Ascending aorta (tissue), 2 donors: ENCODE data around the gene MPRIP. TPM values are rescaled to one million over a fixed set of nuclear protein-coding genes. Genes with fewer than 3 reads are reported as not detected.

Source experiments
- DNase-seq, 2 donors: peaks; one replicate each; pipeline ENCODE4 v3.0.0-alpha.2; 2019; ENCODE audit warnings: low spot score in 2 of 2
- H3K27ac ChIP-seq, 2 donors: fragments of 200-600 bp; sonication (generic); one replicate each; pipeline ENCODE4 v1.5.1; 2016 to 2017; ENCODE audit warnings: mild to moderate bottlenecking in 1 of 2
- H3K27me3 ChIP-seq: fragments of 200-600 bp; sonication (generic); one replicate; pipeline ENCODE4 v1.5.1; 2017
- H3K36me3 ChIP-seq, 2 donors: fragments of 200-600 bp; sonication (generic); one replicate each; pipeline ENCODE4 v1.5.1; 2016
- H3K4me1 ChIP-seq, 2 donors: fragments of 200-600 bp; sonication (generic); one replicate each; pipeline ENCODE4 v1.5.1; 2016 to 2017; ENCODE audit warnings: mild to moderate bottlenecking in 1 of 2
- H3K4me3 ChIP-seq, 2 donors: fragments of 200-600 bp; sonication (generic); one replicate each; pipeline ENCODE4 v1.5.1; 2016 to 2017; ENCODE audit warnings: mild to moderate bottlenecking in 1 of 2
- H3K9me3 ChIP-seq, 2 donors: fragments of 200-600 bp; sonication (generic); one replicate each; pipeline ENCODE4 v1.5.1; 2016
- CTCF ChIP-seq, 3 experiments: fragments of 200-600 bp in 2 of 3; fragments of 450-650 bp in 1 of 3; sonication (generic) in 2 of 3; IDR thresholded peaks; one replicate each; pipeline ENCODE4 v1.5.1; 2016 to 2019; ENCODE audit warnings: antibody characterized with exemption in 3 of 3, mild to moderate bottlenecking in 1 of 3, moderate library complexity in 1 of 3
- intact Hi-C: fragments of 100-400 bp; cut with DNase I; formaldehyde crosslinking; loops from one replicate; pipeline ENCODE4 v1.15.1; 2023
- total RNA-seq: library from RNA; depleted of rRNA; stranded (reverse); fragments of >200 nt; gene quantifications from one replicate; pipeline ENCODE4 v1.1.0, GENCODE V29; 2016

MPRIP gene
- total RNA-seq, 1 donor from 2014 or later, result 246 TPM

DNA sequence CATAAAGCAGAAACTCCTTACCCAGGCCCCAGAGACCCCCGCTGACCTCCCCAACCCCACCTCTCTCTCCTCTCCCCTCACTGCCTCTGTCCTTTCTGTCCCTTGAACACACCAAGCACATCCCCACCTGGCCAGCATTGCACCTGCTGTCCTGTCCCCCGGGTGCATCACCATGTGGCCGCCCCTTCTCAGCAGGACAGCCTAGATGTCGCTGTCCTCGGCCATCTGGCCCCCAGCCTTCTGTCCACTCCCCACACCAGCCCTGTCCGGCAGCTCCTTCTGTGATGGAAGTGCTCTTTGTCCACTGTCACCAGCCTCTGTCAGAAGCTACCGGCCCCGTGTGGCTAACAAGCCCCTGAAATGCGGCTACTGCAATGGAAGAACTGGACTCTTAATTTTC lies 12.3 kb upstream of the MPRIP start:
- intact Hi-C loops, result no loop called here
- Histone ChIP-seq H3K9me3 (no peaks in the 10 kb centered on the region), H3K27me3 (no peaks in the 10 kb centered on the region), H3K36me3 (no peaks in the 10 kb centered on the region), H3K27ac (no peak overlapping the region), H3K4me1 (peaks cover 9 to 20% of the 10 kb centered on the region in 2 donors), H3K4me3 (no peak overlapping the region)
- no peak for TF ChIP-seq CTCF (IDR thresholded peaks at IDR 0.05)
- no peak for DNase-seq

DNA sequence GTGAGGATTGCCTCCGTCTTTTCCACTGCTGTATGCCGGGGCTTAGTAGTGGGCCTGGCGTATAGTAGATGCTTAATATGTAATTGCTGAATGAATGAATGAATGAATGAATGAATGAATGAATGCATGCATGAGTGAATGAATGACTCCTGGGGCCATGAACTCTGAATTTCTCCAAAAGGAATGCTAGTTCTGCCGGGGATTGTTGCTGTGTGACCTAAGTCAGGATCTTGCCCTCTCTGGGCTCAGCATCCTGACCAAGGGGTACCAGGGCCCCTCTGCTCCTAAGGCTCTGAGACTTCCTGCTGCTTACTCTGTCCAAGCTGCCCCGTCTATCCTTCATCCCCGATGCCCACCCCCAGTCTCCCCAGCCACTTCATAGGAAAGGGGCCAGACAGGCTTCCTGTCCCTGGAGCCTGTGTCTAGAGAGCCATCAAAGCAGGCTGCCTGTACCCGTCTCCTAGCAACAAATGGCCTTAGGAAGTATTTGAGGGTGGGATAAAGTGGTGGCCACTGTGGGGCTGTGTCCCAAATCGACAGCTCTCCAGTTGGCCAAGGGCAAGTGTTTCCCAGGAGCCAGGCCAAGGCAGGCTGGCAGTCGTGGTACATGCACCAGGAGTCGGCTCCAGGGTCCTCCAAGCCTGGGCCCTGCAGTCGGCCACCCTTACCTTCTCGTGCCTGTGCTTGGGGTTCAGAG lies 11.6 kb upstream of the MPRIP start:
- peak overlapping the region; percentile 51 to 55 for H3K27ac ChIP-seq
- H3K4me1 ChIP-seq, result peaks cover 9 to 20% of the 10 kb centered on the region in 2 donors
- TF ChIP-seq CTCF (IDR thresholded peaks at IDR 0.05), result no peak
- H3K4me3 ChIP-seq, result no peak overlapping the region
- H3K27me3 ChIP-seq, result no peaks in the 10 kb centered on the region
- no peak for DNase-seq
- intact Hi-C loops, result no loop called here
- H3K36me3 ChIP-seq, result no peaks in the 10 kb centered on the region
- H3K9me3 ChIP-seq, result no peaks in the 10 kb centered on the region

- peak in 1 of 2 donors; percentile 87 for DNase-seq
- TF ChIP-seq CTCF (IDR thresholded peaks at IDR 0.05), result no peak
- H3K9me3 ChIP-seq, result no peaks in the 10 kb centered on the region
- intact Hi-C loops, result no loop called here
- peaks cover 9 to 26% of the 10 kb centered on the region in 2 donors for H3K4me1 ChIP-seq
- H3K27ac ChIP-seq, result peak overlapping the region; percentile 55
- no peaks in the 10 kb centered on the region for H3K27me3 ChIP-seq
- H3K4me3 ChIP-seq, result no peak overlapping the region
- H3K36me3 ChIP-seq, result no peaks in the 10 kb centered on the region
Measured at GRCh38 chr17:17032131-17032692, 10.0 kb upstream of the MPRIP start.

DNA sequence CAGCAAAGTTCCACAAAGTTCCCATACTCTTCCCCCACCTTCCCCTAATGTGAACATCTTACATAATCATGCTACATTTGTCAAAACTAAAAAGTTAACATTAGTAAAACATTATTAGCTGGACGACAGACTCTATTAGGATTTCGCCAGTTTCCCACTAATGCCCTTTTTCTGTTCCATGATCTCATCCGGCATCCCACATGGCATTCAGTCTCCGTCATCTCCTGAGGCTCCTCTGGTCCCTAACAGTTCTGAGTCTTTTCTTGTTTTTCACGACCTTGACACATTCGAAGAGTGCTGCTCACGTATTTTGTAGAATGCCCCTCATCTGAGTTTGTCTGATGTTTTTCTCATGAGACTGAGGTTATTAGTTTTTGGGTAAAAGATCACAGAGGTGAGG lies 8.8 kb upstream of the MPRIP start:
- intact Hi-C loops, result no loop called here
- H3K27ac ChIP-seq, result peak overlapping the region; percentile 65 to 70

GRCh38 chr17:17034026-17034425 lies 8.2 kb upstream of the MPRIP start:
- Histone ChIP-seq H3K4me3 (no peak overlapping the region), H3K27me3 (no peaks in the 10 kb centered on the region), H3K9me3 (no peaks in the 10 kb centered on the region), H3K27ac (peak overlapping the region; percentile 65 to 70), H3K4me1 (peaks cover 9 to 30% of the 10 kb centered on the region in 2 donors), H3K36me3 (no peaks in the 10 kb centered on the region)
- DNase-seq, result no peak
- TF ChIP-seq CTCF (IDR thresholded peaks at IDR 0.05), result no peak
- intact Hi-C loops, result no loop called here

More for the DNA sequence above, 8.8 kb upstream of the MPRIP start:
- Histone ChIP-seq H3K4me3 (no peak overlapping the region), H3K4me1 (peaks cover 9 to 30% of the 10 kb centered on the region in 2 donors), H3K9me3 (no peaks in the 10 kb centered on the region), H3K36me3 (no peaks in the 10 kb centered on the region), H3K27me3 (no peaks in the 10 kb centered on the region)
- DNase-seq, result no peak
- no peak for TF ChIP-seq CTCF (IDR thresholded peaks at IDR 0.05)
